Effector memory CD8-positive, alpha-beta T cell (primary cell): ENCODE results near the gene TEX51.

Source experiments
- ATAC-seq: fragments of 150-1000 bp; cut with Tn5 transposase; replicated peaks from 2 replicates; pipeline ENCODE4 v1.10.0; 2021; ENCODE audit warnings: mild to moderate bottlenecking, moderate library complexity
- DNase-seq, 3 experiments: peaks; one replicate each; pipeline ENCODE4 v3.0.0; 2021
- H3K27ac Mint-ChIP-seq, 2 donors: one replicate each; pipeline ENCODE4 v1.8.0; 2022; ENCODE audit warnings: mild to moderate bottlenecking in 2 of 2, mixed read lengths in 2 of 2, moderate library complexity in 2 of 2
- H3K27me3 Mint-ChIP-seq, 2 donors: one replicate each; pipeline ENCODE4 v1.8.0; 2022; ENCODE audit warnings: mixed read lengths in 2 of 2
- H3K36me3 Mint-ChIP-seq: one replicate; pipeline ENCODE4 v1.8.0; 2022; ENCODE audit warnings: mild to moderate bottlenecking, moderate library complexity, mixed read lengths; ENCODE audit not compliant: insufficient read depth
- H3K4me1 Mint-ChIP-seq, 2 donors: one replicate each; pipeline ENCODE4 v1.8.0; 2022; ENCODE audit warnings: low read depth in 2 of 2, mixed read lengths in 2 of 2
- H3K4me3 Mint-ChIP-seq, 2 donors: one replicate each; pipeline ENCODE4 v1.8.0; 2022; ENCODE audit warnings: mild to moderate bottlenecking in 2 of 2, mixed read lengths in 2 of 2, moderate library complexity in 2 of 2
- H3K9me3 Mint-ChIP-seq, 2 donors: one replicate each; pipeline ENCODE4 v1.8.0; 2022; ENCODE audit warnings: mixed read lengths in 2 of 2

The TEX51 gene

DNA sequence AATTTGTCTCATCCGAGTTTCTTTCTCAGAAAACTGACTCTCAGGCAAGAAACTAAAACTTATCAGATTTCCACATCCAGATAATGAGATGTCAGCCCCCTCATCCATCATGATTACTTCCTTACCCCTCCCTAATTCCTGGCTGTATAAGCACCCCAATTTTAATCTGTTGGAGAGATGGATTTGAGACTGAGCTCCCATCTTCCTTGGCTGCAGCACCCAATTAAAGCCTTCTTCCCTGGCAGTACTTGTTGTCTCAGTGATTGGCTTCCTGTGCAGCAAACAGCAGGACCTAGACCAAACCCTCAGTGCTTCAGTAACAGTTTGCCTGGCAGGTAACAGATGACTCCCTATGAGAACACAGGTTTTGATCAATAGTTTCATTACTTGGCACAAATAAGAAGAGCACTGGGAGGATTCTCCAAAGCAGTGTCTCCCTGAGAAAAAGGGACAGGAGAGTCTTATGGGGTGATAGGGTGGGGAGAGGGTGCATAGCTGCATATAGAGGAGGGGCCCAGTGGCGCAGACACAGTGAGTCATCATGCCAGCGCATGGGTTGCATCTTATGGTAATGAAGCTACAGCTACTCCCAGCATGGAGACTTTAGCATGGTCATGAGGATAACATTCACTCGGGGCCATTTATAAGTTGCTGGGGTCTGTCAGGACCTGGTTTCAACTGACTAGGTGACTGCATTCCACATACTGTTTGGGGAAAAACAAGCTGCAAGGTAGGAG, 45.1 kb downstream of the TEX51 start:
- ATAC-seq (no peak), DNase-seq (no peak)
- Mint-ChIP-seq H3K27ac (no peak overlapping the region), H3K4me1 (peaks cover 0 to 2% of the 10 kb centered on the region in 2 donors), H3K9me3 (peaks cover 1 to 8% of the 10 kb centered on the region in 2 donors), H3K27me3 (peaks cover 39 to 82% of the 10 kb centered on the region in 2 donors), H3K4me3 (no peak overlapping the region), H3K36me3 (peaks cover 4% of the 10 kb centered on the region)

DNA sequence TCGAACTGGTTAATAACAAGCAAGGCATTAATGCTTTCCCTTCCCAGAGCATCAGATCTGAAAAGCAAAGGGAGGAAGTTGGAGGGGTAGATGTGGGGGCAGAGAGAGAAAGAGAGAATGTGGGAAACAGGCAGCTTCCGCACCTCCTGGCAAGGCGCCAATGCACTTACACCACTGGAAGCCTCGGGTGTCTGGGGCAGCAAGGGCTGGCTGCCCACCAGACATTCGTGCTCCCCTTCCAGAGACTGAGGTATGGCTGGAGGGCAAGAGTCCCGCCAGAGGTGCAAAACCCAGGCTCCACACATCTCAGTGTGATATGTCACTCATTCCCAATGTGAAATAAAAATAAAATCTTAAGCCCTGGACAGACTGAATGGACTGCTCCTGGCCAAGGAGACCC, 46.4 kb downstream of the TEX51 start:
- H3K4me3 Mint-ChIP-seq: no peak overlapping the region
- H3K36me3 Mint-ChIP-seq: peaks cover 4% of the 10 kb centered on the region
- ATAC-seq (no peak), DNase-seq (no peak)
- peaks cover 1 to 8% of the 10 kb centered on the region in 2 donors for H3K9me3 Mint-ChIP-seq
- H3K27me3 Mint-ChIP-seq: peaks cover 31 to 76% of the 10 kb centered on the region in 2 donors
- no peak overlapping the region for H3K27ac Mint-ChIP-seq
- peaks cover 0 to 2% of the 10 kb centered on the region in 2 donors for H3K4me1 Mint-ChIP-seq

DNA sequence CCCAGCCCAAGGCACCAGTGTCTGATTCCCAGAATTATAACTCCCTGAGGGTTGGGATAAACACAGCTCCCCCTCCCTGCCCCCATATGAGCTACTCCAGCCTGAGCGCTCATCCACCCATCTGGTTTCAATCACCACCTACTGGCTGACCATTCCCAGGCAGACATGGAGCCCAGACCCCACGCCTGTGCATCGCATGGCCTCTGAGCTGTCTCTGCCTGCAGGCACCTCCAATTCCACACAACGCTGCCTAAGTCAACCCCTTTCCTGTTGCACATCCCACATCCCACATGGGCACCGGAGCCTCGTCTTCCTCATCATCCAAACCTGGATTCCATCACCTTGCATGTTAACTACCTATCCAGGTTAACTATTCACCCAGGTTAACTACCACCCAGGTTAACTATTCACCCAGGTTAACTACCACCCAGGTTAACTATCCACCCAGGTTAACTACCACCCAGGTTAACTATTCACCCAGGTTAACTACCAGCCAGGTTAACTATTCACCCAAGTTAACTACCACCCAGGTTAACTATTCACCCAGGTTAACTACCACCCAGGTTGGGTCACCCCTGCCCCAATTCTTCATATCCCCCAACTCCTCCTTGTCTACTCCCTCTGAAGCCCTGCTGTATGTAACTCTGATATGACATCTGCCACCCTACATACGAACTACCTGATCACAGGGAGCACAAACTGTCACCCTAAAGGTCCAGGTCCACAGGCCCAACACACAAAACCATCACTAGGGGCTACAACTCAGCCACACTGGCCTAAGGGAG, 47.8 kb downstream of the TEX51 start:
- Mint-ChIP-seq H3K27ac (no peak overlapping the region), H3K36me3 (peaks cover 4% of the 10 kb centered on the region), H3K4me1 (peaks cover 0 to 2% of the 10 kb centered on the region in 2 donors), H3K27me3 (peaks cover 24 to 75% of the 10 kb centered on the region in 2 donors), H3K9me3 (peaks cover 1 to 8% of the 10 kb centered on the region in 2 donors), H3K4me3 (no peak overlapping the region)
- no peak for DNase-seq
- no peak for ATAC-seq

DNA sequence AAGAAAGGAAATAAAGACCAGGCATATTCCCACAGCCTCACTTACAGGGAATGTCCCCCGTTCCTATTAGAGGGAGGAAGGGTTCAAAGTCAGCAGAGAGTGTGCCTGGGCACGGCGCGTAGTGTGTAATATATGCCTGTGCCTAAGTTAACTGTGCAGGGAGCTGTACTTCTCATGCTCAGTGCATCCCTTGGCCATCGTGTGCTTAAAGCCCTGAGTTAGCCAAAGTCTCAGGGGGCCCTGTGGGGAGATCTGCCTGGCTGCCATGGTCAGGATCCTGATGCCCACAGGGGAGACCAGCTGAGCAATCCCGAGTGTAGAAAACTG, 48.4 kb downstream of the TEX51 start:
- DNase-seq (no peak), ATAC-seq (no peak)
- Mint-ChIP-seq H3K4me1 (peaks cover 0 to 2% of the 10 kb centered on the region in 2 donors), H3K36me3 (no peaks in the 10 kb centered on the region), H3K27me3 (peaks cover 28 to 72% of the 10 kb centered on the region in 2 donors), H3K27ac (no peak overlapping the region), H3K4me3 (no peak overlapping the region), H3K9me3 (peaks cover 1 to 8% of the 10 kb centered on the region in 2 donors)

DNA sequence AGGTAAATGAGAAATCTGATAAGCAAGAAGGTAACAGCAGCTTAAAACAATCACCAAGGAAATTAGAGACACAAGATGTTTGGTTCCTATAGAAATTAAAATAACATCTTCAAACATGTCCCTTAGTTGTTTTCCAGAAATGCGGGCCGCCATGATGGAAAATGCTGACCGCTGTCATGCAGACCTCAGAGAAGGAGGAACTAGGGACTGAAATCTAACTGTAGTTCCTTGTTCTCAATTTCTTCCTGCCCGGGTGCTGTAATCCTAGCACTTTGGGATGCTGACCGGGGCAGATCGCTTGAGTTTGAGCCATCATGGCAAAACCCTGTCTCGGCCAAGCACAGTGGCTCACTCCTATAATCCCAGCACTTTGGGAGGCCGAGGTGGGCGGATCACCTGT, 51.1 kb downstream of the TEX51 start:
- Mint-ChIP-seq H3K4me1 (peaks cover 0 to 2% of the 10 kb centered on the region in 2 donors), H3K27ac (no peak overlapping the region), H3K27me3 (peaks cover 43 to 68% of the 10 kb centered on the region in 2 donors), H3K36me3 (no peaks in the 10 kb centered on the region), H3K4me3 (no peak overlapping the region), H3K9me3 (no peaks in the 10 kb centered on the region)
- ATAC-seq (no peak), DNase-seq (no peak)

DNA sequence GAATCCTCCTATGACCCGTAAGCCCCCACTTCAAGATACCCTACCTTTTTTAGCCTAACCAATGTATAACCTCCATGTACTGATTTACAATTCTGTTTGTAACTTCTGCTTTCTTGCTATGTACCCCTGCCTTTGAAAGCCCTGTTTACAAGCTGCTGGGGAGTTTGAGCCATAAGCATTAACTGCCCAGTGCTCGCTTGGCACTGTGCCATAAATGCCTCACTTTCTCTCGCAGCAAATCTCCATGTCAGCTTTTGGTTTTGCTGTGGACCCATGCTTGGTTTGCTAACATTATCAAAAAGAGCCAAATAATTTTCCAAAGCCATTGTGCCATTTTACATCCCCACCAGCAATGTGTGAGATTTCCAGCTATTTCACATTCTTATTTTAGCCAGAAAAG, 51.8 kb downstream of the TEX51 start:
- Mint-ChIP-seq H3K4me1 (no peaks in the 10 kb centered on the region), H3K9me3 (no peaks in the 10 kb centered on the region), H3K4me3 (no peak overlapping the region), H3K36me3 (no peaks in the 10 kb centered on the region), H3K27ac (no peak overlapping the region), H3K27me3 (peaks cover 49 to 67% of the 10 kb centered on the region in 2 donors)
- ATAC-seq (no peak), DNase-seq (no peak)
